HepG2 (cell line): ENCODE measurements around the gene ZBTB25. TPM values are rescaled to one million over a fixed set of nuclear protein-coding genes. Genes with fewer than 3 reads are reported as not detected.

Source experiments
- ATAC-seq: fragments of 200-7000 bp; cut with Tn5 transposase; 3 replicates; pipeline ENCODE4 v1.9.1; 2020; ENCODE audit warnings: mild to moderate bottlenecking, moderate library complexity
- BruUV-seq: library from RNA; stranded (reverse); fragments of 400-500 nt; replicated peaks from 2 replicates; lab custom pipeline; 2021; lab: Mats Ljungman, UMichigan
- CTCF ChIA-PET: fragments of 300-600 bp; formaldehyde crosslinking; extraction: SDS; loops from one replicate; lab custom pipeline; 2021; ENCODE audit warnings: low total read pairs, inconsistent platforms, low intra/inter-chr PET ratio; lab: Yijun Ruan, JAX
- POLR2A ChIA-PET: fragments of 350-600 bp; sonication (Branson Sonifier 250); formaldehyde crosslinking; loops from one replicate; lab custom pipeline; 2020; ENCODE audit warnings: antibody characterized with exemption, inconsistent platforms; lab: Yijun Ruan, JAX
- DNase-seq: peaks from one replicate; pipeline ENCODE4 v3.0.0-alpha.2; 2015; ENCODE audit warnings: low spot score
- FAIRE-seq: peaks from 3 replicates; lab custom pipeline; 2011; peaks lifted over from hg19 to GRCh38; lab: Jason Lieb, UNC
- H2AFZ ChIP-seq: one replicate; pipeline ENCODE4 v1.6.1; 2011; ENCODE audit warnings: low read length, inconsistent platforms
- H3K27ac ChIP-seq: fragments of 300-600 bp; 3 replicates; pipeline ENCODE4 v1.8.0; 2011; ENCODE audit warnings: mixed run types, mild to moderate bottlenecking, mixed read lengths, low read length, inconsistent platforms; ENCODE audit not compliant: insufficient read depth; ENCODE audit errors: extremely low read length
- H3K27me3 ChIP-seq, 2 experiments: fragments of 200-600 bp in 1 of 2; 2 replicates in 1 of 2; 3 replicates in 1 of 2; pipeline versions ENCODE4 v1.6.0 to v1.8.0; 2011; ENCODE audit warnings: low read length in 2 of 2, mild to moderate bottlenecking in 2 of 2, moderate library complexity in 2 of 2, inconsistent platforms in 1 of 2; ENCODE audit not compliant: insufficient read depth in 2 of 2, control insufficient read depth in 1 of 2
- H3K36me3 ChIP-seq, 2 experiments: fragments of 200-600 bp in 1 of 2; replicated peaks in 1 of 2; 2 replicates in 1 of 2; 3 replicates in 1 of 2; pipeline versions ENCODE4 v1.5.1 to v1.8.0; 2011; ENCODE audit warnings: low read length in 2 of 2, inconsistent platforms in 1 of 2; ENCODE audit not compliant: insufficient read depth in 2 of 2, control insufficient read depth in 1 of 2
- H3K4me1 ChIP-seq: 2 replicates; pipeline ENCODE4 v1.5.1; 2012; ENCODE audit warnings: low read length, inconsistent platforms; ENCODE audit not compliant: insufficient read depth
- H3K4me2 ChIP-seq: 2 replicates; pipeline ENCODE4 v1.6.0; 2011; ENCODE audit warnings: low read depth, low read length, inconsistent platforms
- H3K4me3 ChIP-seq, 3 experiments: fragments of 200-600 bp in 1 of 3; sonication (generic), shearing (Covaris generic) in 1 of 3; replicated peaks in 1 of 3; 2 replicates each; pipeline ENCODE4 v1.5.1; 2011 to 2016; ENCODE audit warnings: low read length in 3 of 3, inconsistent platforms in 2 of 3, low read depth in 2 of 3, mild to moderate bottlenecking in 2 of 3, control low read depth in 1 of 3, mixed read lengths in 1 of 3; ENCODE audit not compliant: insufficient read depth in 1 of 3
- H3K79me2 ChIP-seq: one replicate; pipeline ENCODE4 v1.6.1; 2011; ENCODE audit warnings: low read length, inconsistent platforms; ENCODE audit not compliant: insufficient read depth
- H3K9ac ChIP-seq: 2 replicates; pipeline ENCODE4 v1.6.0; 2011; ENCODE audit warnings: mild to moderate bottlenecking, low read depth, low read length, inconsistent platforms; ENCODE audit not compliant: insufficient read depth
- H3K9me3 ChIP-seq: 2 replicates; pipeline ENCODE4 v1.5.1; 2012; ENCODE audit warnings: mild to moderate bottlenecking, low read length
- H4K20me1 ChIP-seq: 2 replicates; pipeline ENCODE4 v1.6.0; 2011; ENCODE audit warnings: inconsistent platforms, mild to moderate bottlenecking, low read length, moderate library complexity; ENCODE audit not compliant: insufficient read depth
- ATF7-NPFF ChIP-seq: sonication (generic); formaldehyde crosslinking; IDR thresholded peaks from 2 replicates; pipeline ENCODE4 v1.8.1; 2023; ENCODE audit warnings: mild to moderate bottlenecking, low read depth, missing genetic modification reagents, moderate library complexity
- CBX2 ChIP-seq, 2 experiments: fragments of 200-600 bp in 1 of 2; sonication (generic); formaldehyde crosslinking in 1 of 2; IDR thresholded peaks; 2 replicates each; pipeline versions ENCODE4 v1.7.0 to v1.8.1; 2018 to 2022; ENCODE audit warnings: low read depth in 2 of 2, low read length in 1 of 2, mild to moderate bottlenecking in 1 of 2, missing genetic modification reagents in 1 of 2
- CSRNP2 ChIP-seq: sonication (generic); formaldehyde crosslinking; conservative IDR thresholded peaks from 2 replicates; pipeline ENCODE4 v1.8.0; 2022; ENCODE audit warnings: low read depth, missing genetic modification reagents
- DPF2 ChIP-seq: sonication (generic); formaldehyde crosslinking; IDR thresholded peaks from 2 replicates; pipeline ENCODE4 v1.4.0; 2020; ENCODE audit warnings: mild to moderate bottlenecking, low read depth, missing genetic modification reagents, borderline replicate concordance
- DR1 ChIP-seq: sonication (generic); formaldehyde crosslinking; IDR thresholded peaks from 2 replicates; pipeline ENCODE4 v1.8.0; 2021; ENCODE audit warnings: mild to moderate bottlenecking, missing genetic modification reagents, inconsistent platforms
- FUBP1 ChIP-seq: sonication (generic); formaldehyde crosslinking; IDR thresholded peaks from 2 replicates; pipeline ENCODE4 v1.5.1; 2020; ENCODE audit warnings: missing genetic modification reagents, mild to moderate bottlenecking, borderline replicate concordance
- PBX3 ChIP-seq: sonication (generic); formaldehyde crosslinking; IDR thresholded peaks from 2 replicates; pipeline ENCODE4 v1.8.1; 2023; ENCODE audit warnings: missing genetic modification reagents, inconsistent platforms, borderline replicate concordance
- SIX1 ChIP-seq: sonication (generic); formaldehyde crosslinking; IDR thresholded peaks from 2 replicates; pipeline ENCODE4 v1.4.0; 2020; ENCODE audit warnings: missing genetic modification reagents, borderline replicate concordance
- ZNF382 ChIP-seq: sonication (generic); formaldehyde crosslinking; IDR thresholded peaks from 2 replicates; pipeline ENCODE4 v1.5.0; 2020; ENCODE audit warnings: missing genetic modification reagents, mild to moderate bottlenecking, borderline replicate concordance
- ZNF430 ChIP-seq: sonication (generic); formaldehyde crosslinking; IDR thresholded peaks from 2 replicates; pipeline ENCODE4 v1.9.0; 2021; ENCODE audit warnings: mild to moderate bottlenecking, missing genetic modification reagents
- ZNF589 ChIP-seq: sonication (generic); formaldehyde crosslinking; conservative IDR thresholded peaks from 2 replicates; pipeline ENCODE4 v1.8.0; 2022; ENCODE audit warnings: mild to moderate bottlenecking, moderate library complexity, missing genetic modification reagents
- ZNF646 ChIP-seq: sonication (generic); formaldehyde crosslinking; IDR thresholded peaks from 2 replicates; pipeline ENCODE4 v1.9.0; 2021; ENCODE audit warnings: mild to moderate bottlenecking, missing genetic modification reagents
- ZSCAN20 ChIP-seq: sonication (generic); formaldehyde crosslinking; IDR thresholded peaks from 2 replicates; pipeline ENCODE4 v1.4.0; 2020; ENCODE audit warnings: missing genetic modification reagents, mild to moderate bottlenecking, borderline replicate concordance
- WGBS: methylation state at CpG from one replicate; pipeline ENCODE4 v1.1.6; 2017; ENCODE audit warnings: low lambda C conversion rate; 5-methylcytosine and 5-hydroxymethylcytosine counted together
- in situ Hi-C: cut with HindIII; loops from 2 replicates; pipeline ENCODE4 v1.10.0; 2017; ENCODE audit warnings: low pct_unique_long_range_greater_than_20kb; ENCODE audit not compliant: extremely low pct_ligation_motif_present
- intact Hi-C: fragments of 100-400 bp; cut with micrococcal nuclease; formaldehyde crosslinking; loops from one replicate; pipeline ENCODE4 v1.10.0; 2022; ENCODE audit not compliant: unreplicated experiment
- polyA plus RNA-seq, 8 experiments: library from polyadenylated mRNA; depleted of rRNA in 3 of 8; stranded (reverse) in 7 of 8; unstranded in 1 of 8; fragments of >200 nt; fragmentation: Illumina TruSeq in 4 of 8; extraction: Trizol in 4 of 8; gene quantifications; 2 replicates each; pipeline versions ENCODE4 v1.2.1 to v1.2.3, GENCODE V29; 2011 to 2016; ENCODE audit warnings: low read depth in 4 of 8, missing spikeins in 1 of 8, mixed read lengths in 1 of 8; ENCODE audit not compliant: insufficient read depth in 1 of 8
- total RNA-seq, 5 experiments: library from RNA; depleted of rRNA; stranded (reverse); fragments of >200 nt; fragmentation: Illumina TruSeq; extraction: Trizol; gene quantifications; 2 replicates each; pipeline ENCODE4 v1.2.3, GENCODE V29; 2016; ENCODE audit warnings: low read depth in 1 of 5

The ZBTB25 gene
- total and polyA plus RNA-seq, 2 of the 13 experiments (the other 11 are each of a cell fraction or from before 2014, with no cell fraction given): 3.5 to 7.6 TPM

- Histone ChIP-seq H3K27ac (no peak overlapping the region), H4K20me1 (no peaks in the 10 kb centered on the region), H2AFZ (no peak overlapping the region), H3K4me3 (no peak overlapping the region), H3K9ac (no peak overlapping the region), H3K4me1 (peaks cover 11% of the 10 kb centered on the region), H3K4me2 (no peak overlapping the region), H3K79me2 (no peaks in the 10 kb centered on the region), H3K27me3 (no peaks in the 10 kb centered on the region; a peak in 1 of 5 replicates), H3K9me3 (no peaks in the 10 kb centered on the region), H3K36me3 (no peaks in the 10 kb centered on the region)
- CTCF ChIA-PET: no interaction called here
- in situ Hi-C loops: no loop called here
- POLR2A ChIA-PET: no interaction called here
- no peak for ATAC-seq
- DNase-seq: no peak
- 97% methylated on average over 2 of the region's 2 CpGs for WGBS
- no TSS peak for BruUV-seq
- no peak for FAIRE-seq
- intact Hi-C loops: no loop called here
- TF ChIP-seq PBX3 (CRISPR knock-in tag) (no peak), ZNF589 (no peak), CSRNP2 (CRISPR knock-in tag) (no peak), ATF7-NPFF (CRISPR knock-in tag) (no peak), ZNF382 (CRISPR knock-in tag) (no peak), ZNF646 (no peak), SIX1 (CRISPR knock-in tag) (no peak), FUBP1 (no peak), ZNF430 (CRISPR knock-in tag) (no peak), DPF2 (CRISPR knock-in tag) (no peak), ZSCAN20 (CRISPR knock-in tag) (no peak), DR1 (no peak), CBX2 (IDR thresholded peaks at IDR 0.05; ENCODE audit: low read depth, low read length) (no peak), CBX2 (CRISPR knock-in tag; IDR thresholded peaks at IDR 0.05; ENCODE audit: low read depth) (no peak)
Measured at GRCh38 chr14:64531567-64531966, 27.9 kb upstream of the ZBTB25 start.
